Measurements from ENCODE around the gene HRH1.

- TF ChIP-seq CTCF (IDR thresholded peaks at IDR 0.05) (no peak), EZH2phosphoT487 (IDR thresholded peaks at IDR 0.05) (no peak), EZH2 (IDR thresholded peaks at IDR 0.05) (no peak)
These were observed 96.9 kb downstream of the HRH1 start for GRCh38 chr3:11250902-11251806.
